Hematopoietic multipotent progenitor cell treated with erythropoietin and hydrocortisone succinate and interleukin-3 and kit ligand, for 8 days (in vitro differentiated cells): ENCODE data around the gene IER5L.
A peak's percentile ranks its signal among the peaks of the same experiment; 100 is the strongest.
"Not testable (repeated sequence)": the region's sequence is repeated elsewhere in the genome, so short reads cannot be mapped to it uniquely, and the experiment has no call there.

Source experiments
- DNase-seq: peaks from one replicate; pipeline ENCODE4 v3.0.0-alpha.2; 2015

The IER5L gene

GRCh38 chr9:129138144-129138462 lies 40.0 kb downstream of the IER5L start:
- no peak for DNase-seq

GRCh38 chr9:129137292-129138143 lies 40.5 kb downstream of the IER5L start:
- no peak for DNase-seq

GRCh38 chr9:129136446-129137035 lies 41.5 kb downstream of the IER5L start:
- DNase-seq, result no peak

- DNase-seq, result no peak
Measured at GRCh38 chr9:129135476-129135875, 42.6 kb downstream of the IER5L start.

- no peak for DNase-seq
Measured at GRCh38 chr9:129133082-129133481, 45.0 kb downstream of the IER5L start.

- peak; percentile 68 for DNase-seq
Measured at GRCh38 chr9:129131300-129132145, 46.5 kb downstream of the IER5L start.

GRCh38 chr9:129130791-129131190 lies 47.3 kb downstream of the IER5L start:
- DNase-seq, result no peak

GRCh38 chr9:129130271-129130670 lies 47.8 kb downstream of the IER5L start:
- not testable (repeated sequence) for DNase-seq

- DNase-seq, result no peak
Measured at GRCh38 chr9:129128689-129129088, 49.4 kb downstream of the IER5L start.

- DNase-seq, result no peak
Measured at GRCh38 chr9:129126749-129127618, 51.1 kb downstream of the IER5L start.
